RWPE1 (cell line): ENCODE data around the gene CDIPT.
"Not testable (repeated sequence)": the region's sequence is repeated elsewhere in the genome, so short reads cannot be mapped to it uniquely, and the experiment has no call there.

ENCODE experiments used
- CTCF ChIA-PET: fragments of 350-600 bp; sonication (Branson Sonifier 250); formaldehyde crosslinking; extraction: SDS; loops from one replicate; lab custom pipeline; 2021; lab: Yijun Ruan, JAX
- POLR2A ChIA-PET: fragments of 400-600 bp; formaldehyde crosslinking; extraction: SDS; loops from one replicate; lab custom pipeline; 2020; ENCODE audit warnings: antibody characterized with exemption; ENCODE audit not compliant: low non-redundant PET; lab: Yijun Ruan, JAX
- DNase-seq: peaks from one replicate; pipeline ENCODE4 v3.0.0; 2012; ENCODE audit warnings: low spot score
- H3K27ac ChIP-seq: fragments of 450-650 bp; 2 replicates; pipeline ENCODE4 v1.5.1; 2017
- CTCF ChIP-seq: fragments of 450-650 bp; conservative IDR thresholded peaks from 2 replicates; pipeline ENCODE4 v1.5.1; 2017; ENCODE audit warnings: low read depth, mild to moderate bottlenecking

The CDIPT gene

GRCh38 chr16:29891525-29892457 lies 28.8 kb upstream of the CDIPT start:
- CTCF ChIA-PET, result no interaction called here
- POLR2A ChIA-PET, result no interaction called here
- TF ChIP-seq CTCF, result no peak
- no peak for DNase-seq
- H3K27ac ChIP-seq, result peak overlapping the region; percentile 34; the same call in 1 of the 2 replicates

GRCh38 chr16:29889372-29889771 lies 26.3 kb upstream of the CDIPT start:
- CTCF ChIA-PET, H3K27ac ChIP-seq, POLR2A ChIA-PET, DNase-seq: not testable (repeated sequence)

GRCh38 chr16:29883987-29884386 lies 21.0 kb upstream of the CDIPT start:
- POLR2A ChIA-PET, result no interaction called here
- TF ChIP-seq CTCF, result no peak
- no peak for DNase-seq
- CTCF ChIA-PET, result no interaction called here
- H3K27ac ChIP-seq, result no peak overlapping the region

- DNase-seq, result no peak
- ChIA-PET CTCF (interaction anchor here (0.7 kb wide), 1 partner anchor 32 kb away, joined by 3 read pairs; no protein-coding TSS in a partner anchor), POLR2A (interaction anchor here (0.6 kb wide), 1 partner anchor 73 kb away, joined by 3 read pairs; no protein-coding TSS in a partner anchor)
- H3K27ac ChIP-seq, result no peak overlapping the region
- no peak for TF ChIP-seq CTCF
These were observed 18.0 kb upstream of the CDIPT start for GRCh38 chr16:29881050-29881449.

GRCh38 chr16:29878172-29878571 lies 15.1 kb upstream of the CDIPT start:
- POLR2A ChIA-PET, result no interaction called here
- TF ChIP-seq CTCF, result no peak
- DNase-seq, result no peak
- CTCF ChIA-PET, result no interaction called here
- peak overlapping the region; percentile 6; the same call in 1 of the 2 replicates for H3K27ac ChIP-seq

GRCh38 chr16:29877266-29877961 lies 14.4 kb upstream of the CDIPT start:
- no peak for TF ChIP-seq CTCF
- DNase-seq, result peak; percentile 80
- ChIA-PET CTCF (no interaction called here), POLR2A (no interaction called here)
- peak overlapping the region; percentile 6; the same call in 1 of the 2 replicates for H3K27ac ChIP-seq
